K562 (cell line): Measurements from ENCODE around the gene PRR15.

Source experiments
- SNRNP70 ChIP-seq: fragments of 200-400 bp; formaldehyde crosslinking; optimal IDR thresholded peaks from 2 replicates; pipeline ENCODE3; 2017; ENCODE audit warnings: low read depth, low read length
- ZNF384 ChIP-seq: IDR thresholded peaks from 2 replicates; pipeline ENCODE4 v1.6.1; 2012; ENCODE audit warnings: low read depth, low read length, improper control_type of control experiment
- TF ChIP-seq, protein P1 (sequence below), 3 experiments: IDR thresholded peaks in 2 of 3; conservative IDR thresholded peaks in 1 of 3; 2 replicates each; pipeline ENCODE4 v1.5.1; 2011 to 2012; ENCODE audit warnings: low read length in 3 of 3, mild to moderate bottlenecking in 3 of 3, control low read depth in 2 of 3, improper control_type of control experiment in 1 of 3, inconsistent platforms in 1 of 3, low read depth in 1 of 3, mixed read lengths in 1 of 3, moderate library complexity in 1 of 3; ENCODE audit not compliant: insufficient read depth in 2 of 3
- TF ChIP-seq, protein P2 (sequence below): IDR thresholded peaks from 3 replicates; pipeline ENCODE4 v1.6.1; 2011; ENCODE audit warnings: borderline replicate concordance, mild to moderate bottlenecking, moderate library complexity; ENCODE audit not compliant: insufficient read length; ENCODE audit errors: extremely low read depth

DNA sequence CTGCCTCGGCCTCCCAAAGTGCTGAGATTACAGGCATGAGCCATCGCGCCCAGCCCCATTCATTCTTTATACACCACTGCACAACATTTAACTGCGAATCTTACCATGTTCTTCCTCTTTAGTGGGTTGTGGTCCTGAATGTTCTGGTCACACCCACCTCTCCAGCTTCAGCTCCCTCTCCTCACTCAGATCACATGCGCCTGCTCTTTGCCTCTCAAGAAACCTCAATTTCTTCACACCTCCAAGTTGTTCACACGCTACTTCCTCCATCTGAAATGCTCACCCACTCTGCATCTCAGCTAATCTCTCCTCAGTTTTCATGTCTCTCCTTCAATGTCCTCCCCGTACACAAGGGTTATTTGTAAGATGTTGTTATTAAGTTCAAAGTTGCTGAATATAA is 2.4 kb upstream of the PRR15 start:
- TF ChIP-seq SNRNP70: no peak
- TF ChIP-seq, protein P1, sequence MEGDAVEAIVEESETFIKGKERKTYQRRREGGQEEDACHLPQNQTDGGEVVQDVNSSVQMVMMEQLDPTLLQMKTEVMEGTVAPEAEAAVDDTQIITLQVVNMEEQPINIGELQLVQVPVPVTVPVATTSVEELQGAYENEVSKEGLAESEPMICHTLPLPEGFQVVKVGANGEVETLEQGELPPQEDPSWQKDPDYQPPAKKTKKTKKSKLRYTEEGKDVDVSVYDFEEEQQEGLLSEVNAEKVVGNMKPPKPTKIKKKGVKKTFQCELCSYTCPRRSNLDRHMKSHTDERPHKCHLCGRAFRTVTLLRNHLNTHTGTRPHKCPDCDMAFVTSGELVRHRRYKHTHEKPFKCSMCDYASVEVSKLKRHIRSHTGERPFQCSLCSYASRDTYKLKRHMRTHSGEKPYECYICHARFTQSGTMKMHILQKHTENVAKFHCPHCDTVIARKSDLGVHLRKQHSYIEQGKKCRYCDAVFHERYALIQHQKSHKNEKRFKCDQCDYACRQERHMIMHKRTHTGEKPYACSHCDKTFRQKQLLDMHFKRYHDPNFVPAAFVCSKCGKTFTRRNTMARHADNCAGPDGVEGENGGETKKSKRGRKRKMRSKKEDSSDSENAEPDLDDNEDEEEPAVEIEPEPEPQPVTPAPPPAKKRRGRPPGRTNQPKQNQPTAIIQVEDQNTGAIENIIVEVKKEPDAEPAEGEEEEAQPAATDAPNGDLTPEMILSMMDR (IDR thresholded peaks at IDR 0.05 in 2 of 3, conservative IDR thresholded peaks at IDR 0.05 in 1 of 3; ENCODE audit: insufficient read depth in 2 of 3, low read depth in 1 of 3, low read length in 3 of 3): no peak
- TF ChIP-seq, protein P2, sequence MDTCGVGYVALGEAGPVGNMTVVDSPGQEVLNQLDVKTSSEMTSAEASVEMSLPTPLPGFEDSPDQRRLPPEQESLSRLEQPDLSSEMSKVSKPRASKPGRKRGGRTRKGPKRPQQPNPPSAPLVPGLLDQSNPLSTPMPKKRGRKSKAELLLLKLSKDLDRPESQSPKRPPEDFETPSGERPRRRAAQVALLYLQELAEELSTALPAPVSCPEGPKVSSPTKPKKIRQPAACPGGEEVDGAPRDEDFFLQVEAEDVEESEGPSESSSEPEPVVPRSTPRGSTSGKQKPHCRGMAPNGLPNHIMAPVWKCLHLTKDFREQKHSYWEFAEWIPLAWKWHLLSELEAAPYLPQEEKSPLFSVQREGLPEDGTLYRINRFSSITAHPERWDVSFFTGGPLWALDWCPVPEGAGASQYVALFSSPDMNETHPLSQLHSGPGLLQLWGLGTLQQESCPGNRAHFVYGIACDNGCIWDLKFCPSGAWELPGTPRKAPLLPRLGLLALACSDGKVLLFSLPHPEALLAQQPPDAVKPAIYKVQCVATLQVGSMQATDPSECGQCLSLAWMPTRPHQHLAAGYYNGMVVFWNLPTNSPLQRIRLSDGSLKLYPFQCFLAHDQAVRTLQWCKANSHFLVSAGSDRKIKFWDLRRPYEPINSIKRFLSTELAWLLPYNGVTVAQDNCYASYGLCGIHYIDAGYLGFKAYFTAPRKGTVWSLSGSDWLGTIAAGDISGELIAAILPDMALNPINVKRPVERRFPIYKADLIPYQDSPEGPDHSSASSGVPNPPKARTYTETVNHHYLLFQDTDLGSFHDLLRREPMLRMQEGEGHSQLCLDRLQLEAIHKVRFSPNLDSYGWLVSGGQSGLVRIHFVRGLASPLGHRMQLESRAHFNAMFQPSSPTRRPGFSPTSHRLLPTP: no peak
- no peak for TF ChIP-seq ZNF384
